Lower leg skin (tissue), 3 donors: Measurements from ENCODE around the gene NR6A1.

Experiments
- CTCF ChIP-seq, 3 donors: fragments of 450-650 bp; IDR thresholded peaks; one replicate each; pipeline ENCODE4 v1.5.1; 2016; ENCODE audit warnings: antibody characterized with exemption in 3 of 3, mild to moderate bottlenecking in 3 of 3, moderate library complexity in 2 of 3
- POLR2A ChIP-seq, 2 donors: fragments of 450-650 bp; IDR thresholded peaks; one replicate each; pipeline ENCODE4 v1.6.1; 2016 to 2017; ENCODE audit warnings: antibody characterized with exemption in 2 of 2, mild to moderate bottlenecking in 1 of 2, moderate library complexity in 1 of 2

GRCh38 chr9:124680049-124680448 is 91.1 kb downstream of the NR6A1 start:
- TF ChIP-seq POLR2A (IDR thresholded peaks at IDR 0.05) (no peak), CTCF (IDR thresholded peaks at IDR 0.05) (no peak)
